ENCODE results near the gene MICAL1. TPM values are rescaled to one million over a fixed set of nuclear protein-coding genes. Genes with fewer than 3 reads are reported as not detected.
A peak's percentile ranks its signal among the peaks of the same experiment; 100 is the strongest.

The MICAL1 gene
- total RNA-seq, 2 experiments from 2014 or later: 106 to 107 TPM

DNA sequence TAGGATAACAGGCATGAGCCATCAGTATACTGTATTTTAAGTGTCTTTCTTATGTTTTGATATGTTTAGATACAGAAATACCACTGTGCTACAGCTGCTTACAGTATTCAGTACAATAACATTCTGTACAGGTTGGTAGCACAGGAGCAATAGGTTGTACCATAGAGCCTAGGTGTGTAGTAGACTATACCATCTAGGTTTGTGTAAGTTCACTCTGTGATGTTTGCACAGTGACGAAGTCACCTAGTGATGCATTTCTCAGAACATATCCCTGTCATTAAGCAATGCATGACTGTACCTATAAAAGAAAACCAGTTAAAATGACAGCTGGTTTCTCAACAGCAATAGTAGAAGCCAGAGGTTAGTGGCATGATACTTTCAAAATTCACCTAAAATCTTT lies 30.5 kb upstream of the MICAL1 start:
- peak overlapping the region; percentile 54 for H3K4me3 Mint-ChIP-seq
- POLR2A ChIA-PET: no interaction called here
- no peak overlapping the region for H3K27ac Mint-ChIP-seq
- peaks cover 16% of the 10 kb centered on the region for H3K36me3 Mint-ChIP-seq (ENCODE audit: low read depth)
- peaks cover under 1% of the 10 kb centered on the region for H3K36me3 ChIP-seq (ENCODE audit: insufficient read depth, low read length)
- no peak for DNase-seq
- no peaks in the 10 kb centered on the region for H3K9me3 ChIP-seq (ENCODE audit: control insufficient read depth in 1 of 2, insufficient read depth in 1 of 2, low read length in 2 of 2)
- intact Hi-C loops (cut with DNase I, micrococcal nuclease): loop anchor here in 1 of 2 experiments (10.0 kb wide), 2 partner anchors 391 to 1771 kb away; partner anchors contain the start of genes CEP57L1 and SESN1
- peaks cover 22% of the 10 kb centered on the region for H3K4me1 ChIP-seq (ENCODE audit: insufficient read depth, low read length)
- no peaks in the 10 kb centered on the region for H3K9me3 Mint-ChIP-seq
- H3K27me3 ChIP-seq (ENCODE audit: control insufficient read depth in 1 of 2, insufficient read depth in 2 of 2, low read length in 2 of 2): no peaks in the 10 kb centered on the region
- CTCF ChIA-PET: interaction anchor here (1.0 to 1.1 kb wide), 3 partner anchors 8 to 45 kb away, joined by 3 to 4 read pairs (median 3); partner anchors contain the start of gene SMPD2
- peaks cover 33% of the 10 kb centered on the region for H3K4me1 Mint-ChIP-seq (ENCODE audit: low read depth)
- TF ChIP-seq, protein P1, sequence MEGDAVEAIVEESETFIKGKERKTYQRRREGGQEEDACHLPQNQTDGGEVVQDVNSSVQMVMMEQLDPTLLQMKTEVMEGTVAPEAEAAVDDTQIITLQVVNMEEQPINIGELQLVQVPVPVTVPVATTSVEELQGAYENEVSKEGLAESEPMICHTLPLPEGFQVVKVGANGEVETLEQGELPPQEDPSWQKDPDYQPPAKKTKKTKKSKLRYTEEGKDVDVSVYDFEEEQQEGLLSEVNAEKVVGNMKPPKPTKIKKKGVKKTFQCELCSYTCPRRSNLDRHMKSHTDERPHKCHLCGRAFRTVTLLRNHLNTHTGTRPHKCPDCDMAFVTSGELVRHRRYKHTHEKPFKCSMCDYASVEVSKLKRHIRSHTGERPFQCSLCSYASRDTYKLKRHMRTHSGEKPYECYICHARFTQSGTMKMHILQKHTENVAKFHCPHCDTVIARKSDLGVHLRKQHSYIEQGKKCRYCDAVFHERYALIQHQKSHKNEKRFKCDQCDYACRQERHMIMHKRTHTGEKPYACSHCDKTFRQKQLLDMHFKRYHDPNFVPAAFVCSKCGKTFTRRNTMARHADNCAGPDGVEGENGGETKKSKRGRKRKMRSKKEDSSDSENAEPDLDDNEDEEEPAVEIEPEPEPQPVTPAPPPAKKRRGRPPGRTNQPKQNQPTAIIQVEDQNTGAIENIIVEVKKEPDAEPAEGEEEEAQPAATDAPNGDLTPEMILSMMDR (IDR thresholded peaks at IDR 0.05): no peak
- no peaks in the 10 kb centered on the region for H3K27me3 Mint-ChIP-seq
- H3K4me3 ChIP-seq (ENCODE audit: low read length): no peak overlapping the region
- H3K27ac ChIP-seq (ENCODE audit: low read depth in 1 of 2, low read length in 2 of 2): no peak overlapping the region
- ATAC-seq (ENCODE audit: poor library complexity): no peak

GRCh38 chr6:109485266-109485935 lies 29.8 kb upstream of the MICAL1 start:
- H3K4me3 ChIP-seq (ENCODE audit: low read length): no peak overlapping the region
- peaks cover 7% of the 10 kb centered on the region for H3K36me3 ChIP-seq (ENCODE audit: insufficient read depth, low read length)
- TF ChIP-seq, protein P1 (IDR thresholded peaks at IDR 0.05): no peak
- peaks cover 22% of the 10 kb centered on the region for H3K36me3 Mint-ChIP-seq (ENCODE audit: low read depth)
- H3K27me3 Mint-ChIP-seq: no peaks in the 10 kb centered on the region
- H3K27ac ChIP-seq (ENCODE audit: low read depth in 1 of 2, low read length in 2 of 2): no peak overlapping the region
- ATAC-seq (ENCODE audit: poor library complexity) (no peak), DNase-seq (no peak)
- no peaks in the 10 kb centered on the region for H3K27me3 ChIP-seq (ENCODE audit: control insufficient read depth in 1 of 2, insufficient read depth in 2 of 2, low read length in 2 of 2)
- intact Hi-C loops (cut with DNase I, micrococcal nuclease): loop anchor here in 1 of 2 experiments (2.0 to 10.0 kb wide), 3 partner anchors 205 to 1771 kb away; partner anchors contain the start of genes AK9, CEP57L1, FIG4 and SESN1
- peak overlapping the region; percentile 54 for H3K4me3 Mint-ChIP-seq
- CTCF ChIA-PET: interaction anchor here (1.0 to 1.1 kb wide), 3 partner anchors 9 to 44 kb away, joined by 3 to 4 read pairs (median 3); partner anchors contain the start of gene SMPD2
- peaks cover 33% of the 10 kb centered on the region for H3K4me1 Mint-ChIP-seq (ENCODE audit: low read depth)
- H3K9me3 ChIP-seq (ENCODE audit: control insufficient read depth in 1 of 2, insufficient read depth in 1 of 2, low read length in 2 of 2): no peaks in the 10 kb centered on the region
- H3K4me1 ChIP-seq (ENCODE audit: insufficient read depth, low read length): peaks cover 22% of the 10 kb centered on the region
- H3K9me3 Mint-ChIP-seq: no peaks in the 10 kb centered on the region
- H3K27ac Mint-ChIP-seq: peak overlapping the region; percentile 79
- POLR2A ChIA-PET: no interaction called here

DNA sequence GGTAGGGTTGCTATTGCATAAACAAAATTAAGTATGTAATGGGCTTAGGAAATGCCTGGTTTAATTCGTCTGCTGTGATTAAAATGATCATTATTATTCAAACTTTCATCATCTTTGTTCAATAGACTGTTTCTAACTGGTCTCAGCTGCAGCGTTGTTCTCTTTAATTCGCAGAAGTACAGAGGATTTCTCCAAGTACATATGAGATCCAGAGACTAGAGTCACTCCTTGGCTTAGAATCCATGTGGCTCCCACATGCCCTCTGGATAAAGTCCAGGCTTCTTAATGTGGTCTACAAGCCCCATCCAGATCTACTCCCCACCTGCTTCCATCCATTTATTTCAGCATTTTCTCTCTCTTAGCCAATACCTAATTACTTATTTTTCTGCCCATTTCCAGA lies 28.6 kb upstream of the MICAL1 start:
- Mint-ChIP-seq H3K27me3 (no peaks in the 10 kb centered on the region), H3K27ac (peak overlapping the region; percentile 79), H3K36me3 (ENCODE audit: low read depth) (peaks cover 33% of the 10 kb centered on the region), H3K4me3 (peak overlapping the region; percentile 80), H3K4me1 (ENCODE audit: low read depth) (peaks cover 45% of the 10 kb centered on the region), H3K9me3 (no peaks in the 10 kb centered on the region)
- TF ChIP-seq, protein P1 (IDR thresholded peaks at IDR 0.05): no peak
- no peaks in the 10 kb centered on the region for H3K9me3 ChIP-seq (ENCODE audit: control insufficient read depth in 1 of 2, insufficient read depth in 1 of 2, low read length in 2 of 2)
- intact Hi-C loops (cut with DNase I, micrococcal nuclease): loop anchor here in 1 of 2 experiments (2.0 to 10.0 kb wide), 6 partner anchors 207 to 1769 kb away; partner anchors contain the start of genes AK9, ARMC2, CEP57L1 and FIG4
- POLR2A ChIA-PET: interaction anchor here (6.4 to 6.5 kb wide), 2 partner anchors 27 to 102 kb away, joined by 39 to 86 read pairs; partner anchors contain the start of genes CD164 and MICAL1
- CTCF ChIA-PET: interaction anchor here (1.1 to 3.9 kb wide), 2 partner anchors 44 to 101 kb away, joined by 3 to 14 read pairs; partner anchors contain the start of genes CD164, PPIL6 and SMPD2
- H3K27me3 ChIP-seq (ENCODE audit: control insufficient read depth in 1 of 2, insufficient read depth in 2 of 2, low read length in 2 of 2): no peaks in the 10 kb centered on the region
- DNase-seq: no peak
- peak overlapping the region; percentile 22 to 68 for H3K27ac ChIP-seq (ENCODE audit: low read depth in 1 of 2, low read length in 2 of 2)
- no peak for ATAC-seq (ENCODE audit: poor library complexity)
- peaks cover 30% of the 10 kb centered on the region for H3K4me1 ChIP-seq (ENCODE audit: insufficient read depth, low read length)
- H3K36me3 ChIP-seq (ENCODE audit: insufficient read depth, low read length): peaks cover 12% of the 10 kb centered on the region
- no peak overlapping the region for H3K4me3 ChIP-seq (ENCODE audit: low read length)
